DND-41 (cell line): Measurements from ENCODE around the gene CIT.

ENCODE experiments used
- ATAC-seq: fragments of 200-7000 bp; cut with Tn5 transposase; 3 replicates; pipeline ENCODE4 v1.9.1; 2021; ENCODE audit warnings: low read depth; ENCODE audit not compliant: insufficient read depth
- DNase-seq: peaks from one replicate; pipeline ENCODE4 v3.0.0-alpha.2; 2020
- H2AFZ ChIP-seq: 2 replicates; pipeline ENCODE4 v1.6.0; 2012; ENCODE audit warnings: low read depth, low read length
- H3K27ac ChIP-seq: 2 replicates; pipeline ENCODE4 v1.5.1; 2012; ENCODE audit warnings: low read length, inconsistent platforms
- H3K27me3 ChIP-seq: fragments of 200-600 bp; sonication (generic); 2 replicates; pipeline ENCODE4 v1.6.0; 2012; ENCODE audit warnings: low read length, mild to moderate bottlenecking, inconsistent platforms; ENCODE audit not compliant: insufficient read depth, poor library complexity
- H3K36me3 ChIP-seq: 2 replicates; pipeline ENCODE4 v1.5.1; 2012; ENCODE audit warnings: low read length, inconsistent platforms; ENCODE audit not compliant: insufficient read depth
- H3K4me1 ChIP-seq: 2 replicates; pipeline ENCODE4 v1.5.1; 2012; ENCODE audit warnings: mild to moderate bottlenecking, low read length; ENCODE audit not compliant: insufficient read depth
- H3K4me2 ChIP-seq: 2 replicates; pipeline ENCODE4 v1.6.0; 2012; ENCODE audit warnings: mild to moderate bottlenecking, moderate library complexity, low read length, inconsistent platforms; ENCODE audit not compliant: insufficient read depth
- H3K4me3 ChIP-seq, 2 experiments: fragments of 200-600 bp in 1 of 2; shearing (Covaris generic) in 1 of 2; 2 replicates each; pipeline ENCODE4 v1.5.1; 2012 to 2016; ENCODE audit warnings: inconsistent platforms in 2 of 2, low read length in 2 of 2, mild to moderate bottlenecking in 2 of 2, low read depth in 1 of 2, moderate library complexity in 1 of 2
- H3K79me2 ChIP-seq: 2 replicates; pipeline ENCODE4 v1.6.0; 2012; ENCODE audit warnings: low read length, inconsistent platforms; ENCODE audit not compliant: insufficient read depth
- H3K9ac ChIP-seq: 2 replicates; pipeline ENCODE4 v1.6.0; 2012; ENCODE audit warnings: low read depth, mild to moderate bottlenecking, inconsistent platforms, low read length, moderate library complexity
- H3K9me3 ChIP-seq: 2 replicates; pipeline ENCODE4 v1.5.1; 2012; ENCODE audit warnings: low read length, moderate library complexity, mild to moderate bottlenecking, inconsistent platforms; ENCODE audit not compliant: insufficient read depth, severe bottlenecking
- H4K20me1 ChIP-seq: 2 replicates; pipeline ENCODE4 v1.6.0; 2012; ENCODE audit warnings: low read length; ENCODE audit not compliant: insufficient read depth
- EZH2 ChIP-seq: IDR thresholded peaks from 3 replicates; pipeline ENCODE4 v1.6.1; 2012; ENCODE audit warnings: borderline replicate concordance, low read depth, mild to moderate bottlenecking, moderate library complexity, low read length, inconsistent platforms; ENCODE audit not compliant: severe bottlenecking
- TF ChIP-seq, protein P1 (sequence below): IDR thresholded peaks from 2 replicates; pipeline ENCODE4 v1.5.1; 2012; ENCODE audit warnings: borderline replicate concordance, low read length, moderate library complexity, mild to moderate bottlenecking; ENCODE audit not compliant: poor library complexity, severe bottlenecking; ENCODE audit errors: extremely low read depth

The CIT gene

DNA sequence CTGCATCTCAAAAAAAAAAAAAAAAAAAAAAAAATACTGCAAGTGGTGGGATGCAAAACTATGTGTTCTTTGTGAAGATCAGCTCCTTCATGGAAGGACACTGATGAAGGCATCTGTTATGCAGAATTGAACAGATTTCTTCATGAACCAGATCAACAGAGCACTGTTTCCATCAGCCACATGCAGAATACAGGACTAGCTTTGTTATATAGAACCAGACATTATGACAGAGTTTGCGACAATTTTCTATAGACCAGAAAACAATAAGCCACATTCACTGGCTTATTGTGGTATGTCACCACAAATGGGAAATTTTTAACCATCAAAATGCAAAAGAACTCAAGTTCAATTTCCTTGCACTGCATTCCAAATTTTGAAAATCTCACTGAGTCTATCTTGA, 34.7 kb downstream of the CIT start:
- H3K36me3 ChIP-seq: peaks cover 90% of the 10 kb centered on the region
- no peak for ATAC-seq
- H3K9me3 ChIP-seq: no peaks in the 10 kb centered on the region
- no peak for DNase-seq
- TF ChIP-seq, protein P1, sequence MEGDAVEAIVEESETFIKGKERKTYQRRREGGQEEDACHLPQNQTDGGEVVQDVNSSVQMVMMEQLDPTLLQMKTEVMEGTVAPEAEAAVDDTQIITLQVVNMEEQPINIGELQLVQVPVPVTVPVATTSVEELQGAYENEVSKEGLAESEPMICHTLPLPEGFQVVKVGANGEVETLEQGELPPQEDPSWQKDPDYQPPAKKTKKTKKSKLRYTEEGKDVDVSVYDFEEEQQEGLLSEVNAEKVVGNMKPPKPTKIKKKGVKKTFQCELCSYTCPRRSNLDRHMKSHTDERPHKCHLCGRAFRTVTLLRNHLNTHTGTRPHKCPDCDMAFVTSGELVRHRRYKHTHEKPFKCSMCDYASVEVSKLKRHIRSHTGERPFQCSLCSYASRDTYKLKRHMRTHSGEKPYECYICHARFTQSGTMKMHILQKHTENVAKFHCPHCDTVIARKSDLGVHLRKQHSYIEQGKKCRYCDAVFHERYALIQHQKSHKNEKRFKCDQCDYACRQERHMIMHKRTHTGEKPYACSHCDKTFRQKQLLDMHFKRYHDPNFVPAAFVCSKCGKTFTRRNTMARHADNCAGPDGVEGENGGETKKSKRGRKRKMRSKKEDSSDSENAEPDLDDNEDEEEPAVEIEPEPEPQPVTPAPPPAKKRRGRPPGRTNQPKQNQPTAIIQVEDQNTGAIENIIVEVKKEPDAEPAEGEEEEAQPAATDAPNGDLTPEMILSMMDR: no peak
- TF ChIP-seq EZH2: no peak
- H3K4me3 ChIP-seq: no peak overlapping the region
- H3K27me3 ChIP-seq: no peaks in the 10 kb centered on the region
- H3K27ac ChIP-seq: no peak overlapping the region
- H3K9ac ChIP-seq: no peak overlapping the region
- H3K4me2 ChIP-seq: no peak overlapping the region
- H2AFZ ChIP-seq: no peak overlapping the region
- no peaks in the 10 kb centered on the region for H3K4me1 ChIP-seq
- H3K79me2 ChIP-seq: peaks cover 67% of the 10 kb centered on the region
- H4K20me1 ChIP-seq: peaks cover 8% of the 10 kb centered on the region; the same call in 1 of the 2 replicates

DNA sequence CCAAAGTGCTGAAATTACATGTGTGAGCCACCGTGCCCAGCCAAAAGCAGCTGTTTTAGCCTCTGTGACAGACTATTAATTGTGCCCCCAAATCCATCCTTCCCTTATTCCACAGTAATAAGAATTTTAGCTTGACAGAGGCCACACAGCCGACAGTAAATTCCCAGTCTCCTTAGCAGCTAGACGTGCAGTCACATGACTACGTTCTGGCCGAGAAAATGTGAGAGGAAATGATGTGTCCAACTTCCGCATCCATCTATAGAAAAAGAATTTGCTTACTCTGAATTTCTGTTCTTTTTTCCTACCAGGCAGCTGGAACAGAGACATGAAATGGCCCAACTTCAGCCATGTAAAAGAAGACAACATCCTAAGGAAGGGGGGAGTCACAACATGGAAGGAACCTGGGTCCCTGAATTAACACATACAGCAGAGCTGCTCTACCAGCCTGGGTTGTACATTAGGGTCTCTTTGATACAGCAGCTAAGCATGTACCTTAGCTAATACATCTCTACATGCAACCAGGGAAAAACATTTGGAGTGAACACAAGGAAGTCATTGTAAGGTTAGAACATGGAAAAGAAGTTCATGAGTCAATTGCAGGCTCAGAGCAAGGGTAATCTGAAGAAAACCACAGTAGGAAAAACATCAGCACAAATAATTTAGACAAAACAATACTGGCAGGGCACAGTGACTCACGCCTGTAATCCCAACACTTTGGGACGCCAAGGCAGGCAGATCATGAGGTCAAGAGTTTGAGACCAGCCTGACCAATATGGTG, 35.5 kb downstream of the CIT start:
- Histone ChIP-seq H3K4me2 (no peak overlapping the region), H3K4me3 (no peak overlapping the region), H3K9me3 (no peaks in the 10 kb centered on the region), H3K4me1 (no peaks in the 10 kb centered on the region), H3K27me3 (no peaks in the 10 kb centered on the region), H4K20me1 (peaks cover 11% of the 10 kb centered on the region; the same call in 1 of the 2 replicates), H3K27ac (no peak overlapping the region), H3K9ac (no peak overlapping the region), H3K79me2 (peaks cover 73% of the 10 kb centered on the region), H3K36me3 (peaks cover 91% of the 10 kb centered on the region), H2AFZ (no peak overlapping the region)
- no peak for ATAC-seq
- TF ChIP-seq, protein P1: no peak
- no peak for TF ChIP-seq EZH2
- no peak for DNase-seq

DNA sequence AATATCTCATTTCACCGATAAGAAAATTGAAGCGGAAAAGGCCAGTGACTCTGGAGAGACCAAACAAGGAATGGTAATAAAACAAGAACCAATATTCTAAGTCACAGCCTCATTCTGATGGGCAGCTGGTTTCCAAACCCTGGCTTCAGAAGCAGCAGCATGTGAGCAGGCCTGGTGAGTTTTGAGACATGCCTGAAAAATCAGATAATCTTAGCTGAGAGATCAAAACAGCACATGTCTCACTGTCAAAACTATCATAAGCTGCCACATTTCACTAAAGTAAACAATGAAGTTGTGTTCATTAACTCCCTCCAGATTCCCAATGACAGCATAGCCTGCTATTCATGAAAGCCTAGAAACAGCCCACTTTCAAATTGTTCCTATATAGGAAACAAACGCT, 36.5 kb downstream of the CIT start:
- H2AFZ ChIP-seq: no peak overlapping the region
- no peaks in the 10 kb centered on the region for H3K4me1 ChIP-seq
- H3K36me3 ChIP-seq: peaks cover 89% of the 10 kb centered on the region
- ATAC-seq: no peak
- H3K4me3 ChIP-seq: no peak overlapping the region
- TF ChIP-seq, protein P1: no peak
- TF ChIP-seq EZH2: no peak
- no peak overlapping the region for H3K27ac ChIP-seq
- no peak overlapping the region for H3K9ac ChIP-seq
- H4K20me1 ChIP-seq: peaks cover 8% of the 10 kb centered on the region; the same call in 1 of the 2 replicates
- no peaks in the 10 kb centered on the region for H3K9me3 ChIP-seq
- H3K79me2 ChIP-seq: peaks cover 66% of the 10 kb centered on the region
- no peaks in the 10 kb centered on the region for H3K27me3 ChIP-seq
- no peak for DNase-seq
- no peak overlapping the region for H3K4me2 ChIP-seq
